ENCODE data around the gene OSBPL2.

The OSBPL2 gene

GRCh38 chr20:62234339-62234738, 4.0 kb upstream of the OSBPL2 start:
- Histone ChIP-seq H3K27ac (ENCODE audit: low read depth, low read length) (no peak overlapping the region), H3K9me3 (ENCODE audit: control insufficient read depth in 5 of 5, low read length in 5 of 5) (peaks cover 0 to 4% (median 0%) of the 10 kb centered on the region in 5 donors), H3K4me1 (ENCODE audit: control insufficient read depth in 5 of 5, insufficient read depth in 5 of 5, low read length in 5 of 5) (peaks cover 0 to 13% (median 11%) of the 10 kb centered on the region in 5 donors), H3K9ac (ENCODE audit: low read length in 5 of 5) (no peak overlapping the region), H3K27me3 (ENCODE audit: control insufficient read depth in 5 of 5, insufficient read depth in 4 of 5, low read length in 5 of 5) (peaks cover 4 to 26% (median 16%) of the 10 kb centered on the region in 5 donors), H3K36me3 (ENCODE audit: control insufficient read depth in 5 of 5, insufficient read depth in 5 of 5, low read length in 5 of 5) (no peaks in the 10 kb centered on the region), H3K4me3 (ENCODE audit: low read depth in 1 of 5, low read length in 5 of 5) (no peak overlapping the region)

- peaks cover 0 to 21% (median 19%) of the 10 kb centered on the region in 5 donors for H3K4me1 ChIP-seq (ENCODE audit: control insufficient read depth in 5 of 5, insufficient read depth in 5 of 5, low read length in 5 of 5)
- H3K27me3 ChIP-seq (ENCODE audit: control insufficient read depth in 5 of 5, insufficient read depth in 4 of 5, low read length in 5 of 5) = peaks cover 4 to 26% (median 16%) of the 10 kb centered on the region in 5 donors
- H3K27ac ChIP-seq (ENCODE audit: low read depth, low read length) = no peak overlapping the region
- H3K9me3 ChIP-seq (ENCODE audit: control insufficient read depth in 5 of 5, low read length in 5 of 5) = peaks cover 0 to 4% (median 0%) of the 10 kb centered on the region in 5 donors
- H3K4me3 ChIP-seq (ENCODE audit: low read depth in 1 of 5, low read length in 5 of 5) = no peak overlapping the region
- H3K36me3 ChIP-seq (ENCODE audit: control insufficient read depth in 5 of 5, insufficient read depth in 5 of 5, low read length in 5 of 5) = no peaks in the 10 kb centered on the region
- no peak overlapping the region for H3K9ac ChIP-seq (ENCODE audit: low read length in 5 of 5)
Measured at GRCh38 chr20:62235001-62235776, 3.1 kb upstream of the OSBPL2 start.

GRCh38 chr20:62235777-62236157, 2.6 kb upstream of the OSBPL2 start:
- H3K4me1 ChIP-seq (ENCODE audit: control insufficient read depth in 5 of 5, insufficient read depth in 5 of 5, low read length in 5 of 5) = peaks cover 0 to 24% (median 21%) of the 10 kb centered on the region in 5 donors
- peaks cover 0 to 4% (median 0%) of the 10 kb centered on the region in 5 donors for H3K9me3 ChIP-seq (ENCODE audit: control insufficient read depth in 5 of 5, low read length in 5 of 5)
- H3K27ac ChIP-seq (ENCODE audit: low read depth, low read length) = no peak overlapping the region
- no peak overlapping the region for H3K9ac ChIP-seq (ENCODE audit: low read length in 5 of 5)
- H3K27me3 ChIP-seq (ENCODE audit: control insufficient read depth in 5 of 5, insufficient read depth in 4 of 5, low read length in 5 of 5) = peaks cover 4 to 25% (median 16%) of the 10 kb centered on the region in 5 donors
- no peaks in the 10 kb centered on the region for H3K36me3 ChIP-seq (ENCODE audit: control insufficient read depth in 5 of 5, insufficient read depth in 5 of 5, low read length in 5 of 5)
- H3K4me3 ChIP-seq (ENCODE audit: low read depth in 1 of 5, low read length in 5 of 5) = no peak overlapping the region

- Histone ChIP-seq H3K9ac (ENCODE audit: low read length in 5 of 5) (no peak overlapping the region), H3K27me3 (ENCODE audit: control insufficient read depth in 5 of 5, insufficient read depth in 4 of 5, low read length in 5 of 5) (peaks cover 4 to 21% (median 13%) of the 10 kb centered on the region in 5 donors), H3K9me3 (ENCODE audit: control insufficient read depth in 5 of 5, low read length in 5 of 5) (peaks cover 0 to 4% (median 0%) of the 10 kb centered on the region in 5 donors), H3K36me3 (ENCODE audit: control insufficient read depth in 5 of 5, insufficient read depth in 5 of 5, low read length in 5 of 5) (peaks cover 0 to under 1% (median 0%) of the 10 kb centered on the region in 5 donors), H3K4me1 (ENCODE audit: control insufficient read depth in 5 of 5, insufficient read depth in 5 of 5, low read length in 5 of 5) (peaks cover 0 to 28% (median 21%) of the 10 kb centered on the region in 5 donors), H3K27ac (ENCODE audit: low read depth, low read length) (no peak overlapping the region), H3K4me3 (ENCODE audit: low read depth in 1 of 5, low read length in 5 of 5) (no peak overlapping the region)
Measured at GRCh38 chr20:62236200-62236599, 2.1 kb upstream of the OSBPL2 start.

GRCh38 chr20:62236766-62237513, 1.4 kb upstream of the OSBPL2 start:
- Histone ChIP-seq H3K4me3 (ENCODE audit: low read depth in 1 of 5, low read length in 5 of 5) (no peak overlapping the region), H3K27me3 (ENCODE audit: control insufficient read depth in 5 of 5, insufficient read depth in 4 of 5, low read length in 5 of 5) (peaks cover 4 to 16% (median 7%) of the 10 kb centered on the region in 5 donors), H3K27ac (ENCODE audit: low read depth, low read length) (no peak overlapping the region), H3K9me3 (ENCODE audit: control insufficient read depth in 5 of 5, low read length in 5 of 5) (peaks cover 0 to 4% (median 0%) of the 10 kb centered on the region in 5 donors), H3K9ac (ENCODE audit: low read length in 5 of 5) (no peak overlapping the region), H3K36me3 (ENCODE audit: control insufficient read depth in 5 of 5, insufficient read depth in 5 of 5, low read length in 5 of 5) (peaks cover 0 to 4% (median 0%) of the 10 kb centered on the region in 5 donors), H3K4me1 (ENCODE audit: control insufficient read depth in 5 of 5, insufficient read depth in 5 of 5, low read length in 5 of 5) (peaks cover 2 to 35% (median 24%) of the 10 kb centered on the region in 5 donors)

GRCh38 chr20:62237514-62237800, 864 bp upstream of the OSBPL2 start:
- no peak overlapping the region for H3K27ac ChIP-seq (ENCODE audit: low read depth, low read length)
- H3K4me1 ChIP-seq (ENCODE audit: control insufficient read depth in 5 of 5, insufficient read depth in 5 of 5, low read length in 5 of 5) = peaks cover 2 to 40% (median 24%) of the 10 kb centered on the region in 5 donors
- peak overlapping the region in 4 of 5 donors; percentile 65 to 83 (median 72) for H3K4me3 ChIP-seq (ENCODE audit: low read depth in 1 of 5, low read length in 5 of 5)
- peaks cover 0 to 7% (median 0%) of the 10 kb centered on the region in 5 donors for H3K36me3 ChIP-seq (ENCODE audit: control insufficient read depth in 5 of 5, insufficient read depth in 5 of 5, low read length in 5 of 5)
- H3K27me3 ChIP-seq (ENCODE audit: control insufficient read depth in 5 of 5, insufficient read depth in 4 of 5, low read length in 5 of 5) = peaks cover under 1 to 11% (median 4%) of the 10 kb centered on the region in 5 donors
- H3K9me3 ChIP-seq (ENCODE audit: control insufficient read depth in 5 of 5, low read length in 5 of 5) = peaks cover 0 to 4% (median 0%) of the 10 kb centered on the region in 5 donors
- H3K9ac ChIP-seq (ENCODE audit: low read length in 5 of 5) = peak overlapping the region in 1 of 5 donors; percentile 40

- H3K9me3 ChIP-seq (ENCODE audit: control insufficient read depth in 5 of 5, low read length in 5 of 5) = peaks cover 0 to 2% (median 0%) of the 10 kb centered on the region in 5 donors
- peak overlapping the region; percentile 74 for H3K27ac ChIP-seq (ENCODE audit: low read depth, low read length)
- H3K9ac ChIP-seq (ENCODE audit: low read length in 5 of 5) = peak overlapping the region; percentile 68 to 93 (median 86)
- peaks cover 0 to 16% (median 4%) of the 10 kb centered on the region in 5 donors for H3K36me3 ChIP-seq (ENCODE audit: control insufficient read depth in 5 of 5, insufficient read depth in 5 of 5, low read length in 5 of 5)
- H3K4me3 ChIP-seq (ENCODE audit: low read depth in 1 of 5, low read length in 5 of 5) = peak overlapping the region; percentile 61 to 83 (median 77)
- peaks cover 0 to 3% (median 0%) of the 10 kb centered on the region in 5 donors for H3K27me3 ChIP-seq (ENCODE audit: control insufficient read depth in 5 of 5, insufficient read depth in 4 of 5, low read length in 5 of 5)
- H3K4me1 ChIP-seq (ENCODE audit: control insufficient read depth in 5 of 5, insufficient read depth in 5 of 5, low read length in 5 of 5) = peaks cover 5 to 51% (median 31%) of the 10 kb centered on the region in 5 donors
Measured at GRCh38 chr20:62238569-62239277, 402 bp downstream of the OSBPL2 start.

- no peaks in the 10 kb centered on the region for H3K9me3 ChIP-seq (ENCODE audit: control insufficient read depth in 5 of 5, low read length in 5 of 5)
- H3K27ac ChIP-seq (ENCODE audit: low read depth, low read length) = peak overlapping the region; percentile 74
- peak overlapping the region; percentile 68 to 93 (median 86) for H3K9ac ChIP-seq (ENCODE audit: low read length in 5 of 5)
- peaks cover 0 to 2% (median 0%) of the 10 kb centered on the region in 5 donors for H3K27me3 ChIP-seq (ENCODE audit: control insufficient read depth in 5 of 5, insufficient read depth in 4 of 5, low read length in 5 of 5)
- peaks cover 5 to 58% (median 38%) of the 10 kb centered on the region in 5 donors for H3K4me1 ChIP-seq (ENCODE audit: control insufficient read depth in 5 of 5, insufficient read depth in 5 of 5, low read length in 5 of 5)
- peak overlapping the region; percentile 61 to 83 (median 77) for H3K4me3 ChIP-seq (ENCODE audit: low read depth in 1 of 5, low read length in 5 of 5)
- peaks cover 0 to 19% (median 7%) of the 10 kb centered on the region in 5 donors for H3K36me3 ChIP-seq (ENCODE audit: control insufficient read depth in 5 of 5, insufficient read depth in 5 of 5, low read length in 5 of 5)
Measured at GRCh38 chr20:62239278-62239879, 1.1 kb downstream of the OSBPL2 start.

- no peak overlapping the region for H3K27ac ChIP-seq (ENCODE audit: low read depth, low read length)
- H3K36me3 ChIP-seq (ENCODE audit: control insufficient read depth in 5 of 5, insufficient read depth in 5 of 5, low read length in 5 of 5) = peaks cover 0 to 19% (median 7%) of the 10 kb centered on the region in 5 donors
- H3K9ac ChIP-seq (ENCODE audit: low read length in 5 of 5) = no peak overlapping the region
- peaks cover 5 to 64% (median 43%) of the 10 kb centered on the region in 5 donors for H3K4me1 ChIP-seq (ENCODE audit: control insufficient read depth in 5 of 5, insufficient read depth in 5 of 5, low read length in 5 of 5)
- H3K9me3 ChIP-seq (ENCODE audit: control insufficient read depth in 5 of 5, low read length in 5 of 5) = no peaks in the 10 kb centered on the region
- peak overlapping the region in 1 of 5 donors; percentile 83 for H3K4me3 ChIP-seq (ENCODE audit: low read depth in 1 of 5, low read length in 5 of 5)
- peaks cover 0 to 2% (median 0%) of the 10 kb centered on the region in 5 donors for H3K27me3 ChIP-seq (ENCODE audit: control insufficient read depth in 5 of 5, insufficient read depth in 4 of 5, low read length in 5 of 5)
Measured at GRCh38 chr20:62240020-62240685, 1.8 kb downstream of the OSBPL2 start.

Measured in subcutaneous abdominal adipose tissue (tissue), 5 donors.